HCT116 (cell line): ENCODE data around the gene LCK. TPM values are rescaled to one million over a fixed set of nuclear protein-coding genes. Genes with fewer than 3 reads are reported as not detected.

Source experiments
- ATAC-seq: fragments of 200-7000 bp; cut with Tn5 transposase; 2 replicates; pipeline ENCODE4 v1.9.1; 2020; ENCODE audit warnings: mild to moderate bottlenecking, moderate library complexity
- BruUV-seq: library from RNA; stranded (reverse); fragments of 400-500 nt; replicated peaks from 2 replicates; lab custom pipeline; 2021; lab: Mats Ljungman, UMichigan
- CTCF ChIA-PET: fragments of 300-600 bp; sonication (Branson Sonifier 250); formaldehyde crosslinking; loops from one replicate; lab custom pipeline; 2021; ENCODE audit warnings: antibody characterized with exemption; lab: Charles Lee
- POLR2A ChIA-PET: fragments of 300-600, 350-600 bp; sonication (Branson Sonifier 250); formaldehyde crosslinking; loops from one replicate; lab custom pipeline; 2021; ENCODE audit warnings: antibody characterized with exemption; lab: Charles Lee
- RAD21 ChIA-PET, 2 experiments: fragments of 300-600 bp; sonication (Branson Sonifier 250); formaldehyde crosslinking; loops; one replicate each; lab custom pipeline; 2023; ENCODE audit warnings: low total read pairs in 2 of 2; ENCODE audit not compliant: uncharacterized antibody in 2 of 2, unreplicated experiment in 2 of 2, low non-redundant PET in 1 of 2; lab: Charles Lee
- DNase-seq: peaks from one replicate; pipeline ENCODE4 v3.0.0-alpha.2; 2010; ENCODE audit warnings: low read depth, low spot score
- H2AFZ ChIP-seq: fragments of 200-600 bp; shearing (Covaris generic), sonication (generic); 2 replicates; pipeline ENCODE4 v1.6.1; 2017; ENCODE audit warnings: low read depth, mixed run types, mixed read lengths, antibody characterized with exemption, low read length; ENCODE audit not compliant: poor library complexity, severe bottlenecking
- H3K27ac ChIP-seq: 2 replicates; pipeline ENCODE4 v1.5.1; 2012; ENCODE audit warnings: low read depth, low read length
- H3K27me3 ChIP-seq: fragments of 200-600 bp; sonication (generic); 2 replicates; pipeline ENCODE4 v1.6.1; 2016; ENCODE audit warnings: mixed run types, low read length, mixed read lengths; ENCODE audit not compliant: insufficient read depth
- H3K36me3 ChIP-seq, 2 experiments: fragments of 200-500 bp in 1 of 2; fragments of 200-600 bp in 1 of 2; sonication (Bioruptor generic) in 1 of 2; sonication (generic) in 1 of 2; 2 replicates each; pipeline versions ENCODE4 v1.5.1 to v1.6.1; 2014 to 2016; ENCODE audit warnings: low read length in 2 of 2, inconsistent platforms in 1 of 2, mixed read lengths in 1 of 2, mixed run types in 1 of 2; ENCODE audit not compliant: insufficient read depth in 2 of 2, control insufficient read depth in 1 of 2
- H3K4me1 ChIP-seq, 2 experiments: fragments of 200-600 bp in 1 of 2; sonication (generic) in 1 of 2; 2 replicates each; pipeline versions ENCODE4 v1.5.1 to v1.6.1; 2012 to 2017; ENCODE audit warnings: low read length in 2 of 2, inconsistent platforms in 1 of 2, mild to moderate bottlenecking in 1 of 2, mixed read lengths in 1 of 2, mixed run types in 1 of 2, moderate library complexity in 1 of 2; ENCODE audit not compliant: insufficient read depth in 2 of 2, control insufficient read depth in 1 of 2
- H3K4me2 ChIP-seq: fragments of 200-600 bp; sonication (generic); 2 replicates; pipeline ENCODE4 v1.6.1; 2017; ENCODE audit warnings: mixed run types, low read length, mixed read lengths
- H3K4me3 ChIP-seq, 2 experiments: fragments of 200-600 bp in 1 of 2; sonication (generic) in 1 of 2; replicated peaks in 1 of 2; 2 replicates each; pipeline ENCODE4 v1.5.1; 2011 to 2016; ENCODE audit warnings: low read length in 2 of 2, control low read depth in 1 of 2, low read depth in 1 of 2, mild to moderate bottlenecking in 1 of 2, mixed read lengths in 1 of 2, mixed run types in 1 of 2
- H3K79me2 ChIP-seq: fragments of 200-600 bp; sonication (generic); 2 replicates; pipeline ENCODE4 v1.6.1; 2017; ENCODE audit warnings: mild to moderate bottlenecking, mixed run types, low read length, moderate library complexity, mixed read lengths; ENCODE audit not compliant: insufficient read depth
- H3K9ac ChIP-seq: fragments of 200-600 bp; sonication (generic); 2 replicates; pipeline ENCODE4 v1.6.1; 2016; ENCODE audit warnings: low read length, mixed read lengths
- H3K9me2 ChIP-seq: fragments of 200-600 bp; sonication (generic), shearing (Covaris generic); 2 replicates; pipeline ENCODE4 v1.6.1; 2017; ENCODE audit warnings: mixed run types, mild to moderate bottlenecking, moderate library complexity; ENCODE audit not compliant: insufficient read depth
- H3K9me3 ChIP-seq, 2 experiments: fragments of 200-500 bp in 1 of 2; fragments of 200-600 bp in 1 of 2; sonication (Bioruptor generic) in 1 of 2; sonication (generic) in 1 of 2; 2 replicates each; pipeline ENCODE4 v1.6.1; 2014 to 2017; ENCODE audit warnings: low read length in 2 of 2, mixed read lengths in 2 of 2, inconsistent platforms in 1 of 2, low read depth in 1 of 2, mild to moderate bottlenecking in 1 of 2, mixed run types in 1 of 2, moderate library complexity in 1 of 2; ENCODE audit not compliant: control insufficient read depth in 1 of 2, insufficient read depth in 1 of 2
- H4K20me1 ChIP-seq: fragments of 200-600 bp; sonication (generic), shearing (Covaris generic); 2 replicates; pipeline ENCODE4 v1.6.1; 2017; ENCODE audit warnings: mixed run types, mild to moderate bottlenecking, moderate library complexity; ENCODE audit not compliant: insufficient read depth
- ATF3 ChIP-seq: IDR thresholded peaks from 2 replicates; pipeline ENCODE4 v1.6.1; 2012
- CBX3 ChIP-seq: IDR thresholded peaks from 2 replicates; pipeline ENCODE4 v1.6.1; 2012; ENCODE audit warnings: low read depth
- CEBPB ChIP-seq: IDR thresholded peaks from 2 replicates; pipeline ENCODE4 v1.6.1; 2012; ENCODE audit warnings: low read depth
- EGR1 ChIP-seq: IDR thresholded peaks from 2 replicates; pipeline ENCODE4 v1.6.1; 2012; ENCODE audit warnings: low read depth
- EZH2 ChIP-seq: fragments of 200-600 bp; sonication (generic); IDR thresholded peaks from 2 replicates; pipeline ENCODE4 v1.6.1; 2017; ENCODE audit warnings: antibody characterized with exemption, mixed run types
- JUND ChIP-seq: IDR thresholded peaks from 2 replicates; pipeline ENCODE4 v1.6.1; 2012
- MAX ChIP-seq: IDR thresholded peaks from 2 replicates; pipeline ENCODE4 v1.6.1; 2012
- POLR2AphosphoS5 ChIP-seq: IDR thresholded peaks from 2 replicates; pipeline ENCODE4 v1.6.1; 2011; ENCODE audit warnings: mild to moderate bottlenecking, low read depth, low read length, moderate library complexity
- RAD21 ChIP-seq: IDR thresholded peaks from 2 replicates; pipeline ENCODE4 v1.6.1; 2012; ENCODE audit warnings: low read depth, mild to moderate bottlenecking
- REST ChIP-seq: IDR thresholded peaks from 2 replicates; pipeline ENCODE4 v1.6.1; 2012; ENCODE audit warnings: low read depth
- SIN3A ChIP-seq: IDR thresholded peaks from 2 replicates; pipeline ENCODE4 v1.6.1; 2012; ENCODE audit warnings: low read depth
- SP1 ChIP-seq: IDR thresholded peaks from 2 replicates; pipeline ENCODE4 v1.6.1; 2012; ENCODE audit warnings: low read depth
- TCF7L2 ChIP-seq: IDR thresholded peaks from 2 replicates; pipeline ENCODE4 v1.7.0; 2011; ENCODE audit warnings: borderline replicate concordance, inconsistent platforms; ENCODE audit not compliant: insufficient read depth, insufficient read length; ENCODE audit errors: extremely low read depth
- YY1 ChIP-seq: IDR thresholded peaks from 2 replicates; pipeline ENCODE4 v1.6.1; 2011; ENCODE audit warnings: low read length, low read depth, moderate library complexity, mild to moderate bottlenecking; ENCODE audit not compliant: insufficient replicate concordance; ENCODE audit errors: extremely low read depth
- ZNF274 ChIP-seq: fragments of 200-500 bp; sonication (Bioruptor generic); IDR thresholded peaks from 2 replicates; pipeline ENCODE4 v1.6.1; 2014; ENCODE audit warnings: mild to moderate bottlenecking, low read depth, low read length, inconsistent platforms
- intact Hi-C: fragments of 100-400 bp; cut with micrococcal nuclease; formaldehyde crosslinking; loops from 2 replicates; pipeline ENCODE4 v1.10.0; 2022
- total RNA-seq: library from RNA; stranded (reverse); gene quantifications from one replicate; pipeline ENCODE4 v1.2.1, GENCODE V29; 2021; ENCODE audit not compliant: unreplicated experiment

Gene LCK
- total RNA-seq, 1 experiment from 2014 or later = 0.79 TPM

- intact Hi-C loops = no loop called here
- Histone ChIP-seq H3K9me2 (no peaks in the 10 kb centered on the region), H3K79me2 (peaks cover 24% of the 10 kb centered on the region), H3K9me3 (no peaks in the 10 kb centered on the region), H3K4me2 (no peak overlapping the region), H3K4me1 (peaks cover 19 to 37% of the 10 kb centered on the region in 2 experiments), H3K27me3 (no peaks in the 10 kb centered on the region), H3K27ac (no peak overlapping the region), H2AFZ (no peak overlapping the region), H3K9ac (no peak overlapping the region), H3K36me3 (peaks cover 28 to 49% of the 10 kb centered on the region in 2 experiments), H4K20me1 (no peaks in the 10 kb centered on the region), H3K4me3 (no peak overlapping the region)
- no TSS peak for BruUV-seq
- ChIA-PET POLR2A (no interaction called here), RAD21 (interaction anchor here in 1 of 2 experiments (0.6 kb wide), 1 partner anchor 82 kb away, joined by 3 read pairs; no protein-coding TSS in a partner anchor), CTCF (no interaction called here)
- TF ChIP-seq ATF3 (no peak), EGR1 (no peak), CEBPB (no peak), EZH2 (no peak), POLR2AphosphoS5 (no peak), JUND (no peak), SP1 (no peak), RAD21 (no peak), YY1 (no peak), REST (no peak), MAX (no peak), SIN3A (no peak), CBX3 (no peak), TCF7L2 (no peak), ZNF274 (no peak)
- DNase-seq = no peak
- ATAC-seq = no peak
Measured at GRCh38 chr1:32330558-32331151, 79.6 kb downstream of the LCK start.
